WTC11 (cell line): ENCODE results near the gene MPC1. TPM values are rescaled to one million over a fixed set of nuclear protein-coding genes. Genes with fewer than 3 reads are reported as not detected.

Experiments used
- ATAC-seq: fragments of 200-7000 bp; cut with Tn5 transposase; 2 replicates; pipeline ENCODE4 v1.10.0; 2021; ENCODE audit warnings: mild to moderate bottlenecking, moderate library complexity
- CTCF ChIA-PET: fragments of 300-600 bp; sonication (Branson Sonifier 250); formaldehyde crosslinking; loops from one replicate; lab custom pipeline; 2021; ENCODE audit warnings: antibody characterized with exemption; lab: Charles Lee
- POLR2A ChIA-PET: fragments of 350-600 bp; sonication (Branson Sonifier 250); formaldehyde crosslinking; loops from one replicate; lab custom pipeline; 2021; ENCODE audit warnings: antibody characterized with exemption; lab: Charles Lee
- DNase-seq: peaks from one replicate; pipeline ENCODE4 v3.0.0; 2021; ENCODE audit warnings: low spot score
- H3K27ac Mint-ChIP-seq: 2 replicates; pipeline ENCODE4 v1.8.0; 2021; ENCODE audit warnings: mixed read lengths
- H3K27me3 Mint-ChIP-seq: 2 replicates; pipeline ENCODE4 v1.8.0; 2021; ENCODE audit warnings: low read depth, mild to moderate bottlenecking, moderate library complexity, mixed read lengths
- H3K36me3 Mint-ChIP-seq: 2 replicates; pipeline ENCODE4 v1.8.0; 2021; ENCODE audit warnings: mixed read lengths
- H3K4me1 Mint-ChIP-seq: 2 replicates; pipeline ENCODE4 v1.8.0; 2022; ENCODE audit warnings: mixed read lengths
- H3K4me3 Mint-ChIP-seq: 2 replicates; pipeline ENCODE4 v1.8.0; 2021; ENCODE audit warnings: mild to moderate bottlenecking, moderate library complexity, mixed read lengths
- H3K9me3 Mint-ChIP-seq: 2 replicates; pipeline ENCODE4 v1.8.0; 2021; ENCODE audit warnings: mixed read lengths
- AFF4 ChIP-seq: sonication (generic); formaldehyde crosslinking; IDR thresholded peaks from 2 replicates; pipeline ENCODE4 v1.8.1; 2023; ENCODE audit warnings: mild to moderate bottlenecking, missing genetic modification reagents, borderline replicate concordance
- ATF3 ChIP-seq: sonication (generic); formaldehyde crosslinking; conservative IDR thresholded peaks from 2 replicates; pipeline ENCODE4 v1.8.1; 2022; ENCODE audit warnings: mild to moderate bottlenecking, missing genetic modification reagents
- FOXK1 ChIP-seq: sonication (generic); formaldehyde crosslinking; IDR thresholded peaks from 2 replicates; pipeline ENCODE4 v1.8.0; 2022; ENCODE audit warnings: mild to moderate bottlenecking, moderate library complexity, missing genetic modification reagents
- FOXP1 ChIP-seq: sonication (generic); formaldehyde crosslinking; IDR thresholded peaks from 2 replicates; pipeline ENCODE4 v1.8.0; 2022; ENCODE audit warnings: missing genetic modification reagents, mild to moderate bottlenecking, moderate library complexity, borderline replicate concordance
- FOXP4 ChIP-seq: sonication (generic); formaldehyde crosslinking; IDR thresholded peaks from 2 replicates; pipeline ENCODE4 v1.8.0; 2022; ENCODE audit warnings: mild to moderate bottlenecking, missing genetic modification reagents
- HMGXB4 ChIP-seq: sonication (generic); formaldehyde crosslinking; IDR thresholded peaks from 2 replicates; pipeline ENCODE4 v1.8.1; 2023; ENCODE audit warnings: mild to moderate bottlenecking, moderate library complexity, missing genetic modification reagents
- JAZF1 ChIP-seq: fragments of 250-450 bp; sonication (Bioruptor Pico); IDR thresholded peaks from 2 replicates; pipeline ENCODE4 v1.9.0; 2021; ENCODE audit warnings: moderate library complexity, mild to moderate bottlenecking, inconsistent platforms
- MAX ChIP-seq: sonication (generic); formaldehyde crosslinking; IDR thresholded peaks from 2 replicates; pipeline ENCODE4 v1.8.0; 2022; ENCODE audit warnings: mild to moderate bottlenecking, missing genetic modification reagents
- NFATC4 ChIP-seq: fragments of 250-450 bp; sonication (Bioruptor Pico); IDR thresholded peaks from 2 replicates; pipeline ENCODE4 v1.9.0; 2021; ENCODE audit warnings: mild to moderate bottlenecking
- PREB ChIP-seq: sonication (generic); formaldehyde crosslinking; IDR thresholded peaks from 2 replicates; pipeline ENCODE4 v1.8.1; 2022; ENCODE audit warnings: mild to moderate bottlenecking, missing genetic modification reagents, moderate library complexity, borderline replicate concordance
- SOX15 ChIP-seq: fragments of 250-450 bp; sonication (Bioruptor Pico); IDR thresholded peaks from 2 replicates; pipeline ENCODE4 v1.9.0; 2021; ENCODE audit warnings: mild to moderate bottlenecking
- ZMAT4 ChIP-seq: fragments of 250-450 bp; sonication (Bioruptor Pico); IDR thresholded peaks from 2 replicates; pipeline ENCODE4 v1.9.0; 2021; ENCODE audit warnings: mild to moderate bottlenecking
- ZNF512 ChIP-seq: sonication (generic); formaldehyde crosslinking; IDR thresholded peaks from 2 replicates; pipeline ENCODE4 v1.8.1; 2022; ENCODE audit warnings: missing genetic modification reagents, borderline replicate concordance
- ZSCAN18 ChIP-seq: fragments of 250-450 bp; sonication (Bioruptor Pico); IDR thresholded peaks from 2 replicates; pipeline ENCODE4 v2.1.2; 2022; ENCODE audit warnings: mild to moderate bottlenecking, moderate library complexity
- total RNA-seq: library from RNA; stranded (reverse); gene quantifications from 3 replicates; pipeline ENCODE4 v1.2.3, GENCODE V29; 2021

The MPC1 gene
- total RNA-seq, 1 experiment from 2014 or later, result 10.7 TPM

- TF ChIP-seq PREB (CRISPR knock-in tag), result no peak
- TF ChIP-seq ZNF512 (CRISPR knock-in tag), result no peak
- no peak for TF ChIP-seq ZMAT4 (CRISPR knock-in tag)
- no peak for TF ChIP-seq NFATC4
- no peak for TF ChIP-seq FOXP4
- no peak for TF ChIP-seq HMGXB4
- no peak for TF ChIP-seq FOXP1 (CRISPR knock-in tag)
- TF ChIP-seq JAZF1 (CRISPR knock-in tag), result no peak
- TF ChIP-seq ATF3, result no peak
- no peak for TF ChIP-seq FOXK1 (CRISPR knock-in tag)
- no peak for TF ChIP-seq SOX15 (CRISPR knock-in tag)
- TF ChIP-seq MAX, result no peak
- no peak for TF ChIP-seq AFF4
- TF ChIP-seq ZSCAN18, result no peak
- TF ChIP-seq, all 79 proteins: peak for 0
- no peaks in the 10 kb centered on the region for H3K27me3 Mint-ChIP-seq
- no peak overlapping the region for H3K27ac Mint-ChIP-seq
- DNase-seq (no peak), ATAC-seq (no peak)
- ChIA-PET CTCF (interaction anchor here (0.6 to 1.1 kb wide), 2 partner anchors 41 to 133 kb away, joined by 3 to 4 read pairs; no protein-coding TSS in a partner anchor), POLR2A (no interaction called here)
- peaks cover 16% of the 10 kb centered on the region for H3K4me1 Mint-ChIP-seq
- no peaks in the 10 kb centered on the region for H3K9me3 Mint-ChIP-seq
- H3K4me3 Mint-ChIP-seq, result no peak overlapping the region
- H3K36me3 Mint-ChIP-seq, result no peaks in the 10 kb centered on the region
Measured at GRCh38 chr6:166408936-166409755, 26.4 kb upstream of the MPC1 start.
